NCI-H82 treated with DMSO at 0.1 percent for 48 hours (cell line): Measurements from ENCODE around the gene NDC80.
"Not testable (repeated sequence)": the region's sequence is repeated elsewhere in the genome, so short reads cannot be mapped to it uniquely, and the experiment has no call there.

Experiments used
- DNase-seq: peaks from one replicate; lab custom pipeline; 2025; ENCODE audit not compliant: unreplicated experiment; lab: John Stamatoyannopoulos, UW

The NDC80 gene

DNA sequence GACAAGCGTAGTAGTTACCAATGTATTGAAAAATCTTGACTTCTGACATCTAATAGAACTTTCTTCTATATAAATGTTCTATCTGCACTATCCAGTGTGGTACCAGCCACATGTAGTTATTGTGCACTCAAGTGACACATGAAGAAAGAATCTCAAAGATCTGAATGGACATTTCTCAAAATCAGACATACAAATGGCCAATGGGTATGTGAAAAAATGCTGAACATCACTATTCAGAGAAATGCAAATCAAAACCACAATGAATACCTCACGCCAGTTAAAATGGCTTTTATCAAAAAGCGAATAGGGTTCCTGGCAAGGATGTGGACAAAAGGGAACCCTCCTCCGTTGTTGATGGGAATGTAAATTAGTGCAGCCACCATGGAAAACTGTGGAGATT is 46.7 kb downstream of the NDC80 start:
- DNase-seq = no peak

DNA sequence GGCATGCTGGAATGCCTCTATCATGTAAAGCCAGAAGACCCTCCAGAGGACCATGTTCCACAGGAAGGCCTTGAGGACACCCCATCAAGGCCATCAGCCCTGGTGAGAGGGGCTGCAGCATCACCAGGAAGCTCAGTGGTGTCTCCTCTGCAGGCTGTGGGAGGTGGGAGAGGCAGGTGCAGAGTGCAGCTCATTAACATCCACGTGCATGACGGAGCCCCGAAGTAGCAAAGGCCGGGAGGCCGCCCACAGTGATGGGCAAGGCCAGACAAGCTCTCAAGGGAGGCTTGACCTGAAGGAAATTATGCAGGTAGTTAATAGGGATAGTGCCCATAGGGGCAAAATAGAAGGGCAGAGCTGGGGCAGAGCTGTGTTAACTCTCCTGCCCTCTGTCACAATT is 53.9 kb downstream of the NDC80 start:
- no peak for DNase-seq

DNA sequence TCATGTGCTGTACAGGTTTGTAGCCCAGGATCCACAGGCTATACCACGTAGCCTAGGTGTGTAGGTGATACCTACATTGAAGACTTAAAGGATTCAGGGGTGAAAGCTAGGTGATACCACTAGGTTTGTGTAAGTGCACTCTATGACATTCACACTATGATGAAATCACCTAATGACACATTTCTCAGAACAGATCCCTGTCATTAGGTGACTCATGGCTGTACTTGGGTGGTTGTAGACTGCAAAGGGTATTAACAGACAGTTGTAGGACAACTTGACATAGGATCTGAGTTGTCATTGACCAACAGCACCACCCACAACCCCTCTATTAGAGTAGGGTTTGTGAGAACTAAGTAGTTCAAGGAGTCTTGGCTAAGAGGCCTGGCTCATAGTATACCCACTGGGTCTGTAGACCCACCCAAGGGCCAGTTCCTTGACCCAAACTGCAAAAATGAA is 56.5 kb downstream of the NDC80 start:
- DNase-seq = no peak

DNA sequence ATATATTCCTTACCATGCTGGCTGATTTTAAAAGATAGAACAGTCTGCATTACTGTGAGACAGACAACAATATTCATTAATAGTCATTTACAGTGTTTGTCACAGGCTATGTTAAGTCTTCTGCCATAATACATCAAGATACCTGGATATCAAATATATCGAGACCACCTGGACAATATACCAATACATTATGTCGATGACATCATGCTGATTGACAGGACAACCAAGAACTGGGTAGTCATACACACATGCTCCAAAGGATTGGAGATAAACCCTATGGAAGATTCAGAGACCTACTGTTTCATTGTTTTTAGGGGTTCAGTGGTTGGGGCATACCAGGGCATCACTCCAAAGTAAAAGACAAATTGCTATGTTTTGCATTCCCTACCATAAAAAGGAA is 57.6 kb downstream of the NDC80 start:
- DNase-seq = no peak

DNA sequence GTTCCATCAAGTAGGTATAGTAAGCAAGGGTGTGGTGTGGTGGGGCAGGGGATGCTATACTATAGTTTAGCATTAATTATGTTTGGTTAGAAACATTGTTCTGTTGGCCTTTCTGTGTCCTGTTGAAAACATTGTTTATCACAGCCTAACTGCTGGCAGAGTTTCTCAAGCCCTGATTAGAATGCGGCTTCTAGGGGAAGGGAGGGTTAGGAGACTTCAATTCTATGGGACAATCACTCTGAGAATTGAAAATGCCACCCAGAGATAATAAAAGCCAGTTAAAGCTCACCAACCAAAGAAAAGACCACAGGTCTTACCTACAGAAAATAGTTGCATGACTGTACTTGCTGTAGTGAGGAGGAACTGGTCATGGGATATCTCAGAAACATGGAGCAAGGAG is 64.2 kb downstream of the NDC80 start:
- DNase-seq = no peak

DNA sequence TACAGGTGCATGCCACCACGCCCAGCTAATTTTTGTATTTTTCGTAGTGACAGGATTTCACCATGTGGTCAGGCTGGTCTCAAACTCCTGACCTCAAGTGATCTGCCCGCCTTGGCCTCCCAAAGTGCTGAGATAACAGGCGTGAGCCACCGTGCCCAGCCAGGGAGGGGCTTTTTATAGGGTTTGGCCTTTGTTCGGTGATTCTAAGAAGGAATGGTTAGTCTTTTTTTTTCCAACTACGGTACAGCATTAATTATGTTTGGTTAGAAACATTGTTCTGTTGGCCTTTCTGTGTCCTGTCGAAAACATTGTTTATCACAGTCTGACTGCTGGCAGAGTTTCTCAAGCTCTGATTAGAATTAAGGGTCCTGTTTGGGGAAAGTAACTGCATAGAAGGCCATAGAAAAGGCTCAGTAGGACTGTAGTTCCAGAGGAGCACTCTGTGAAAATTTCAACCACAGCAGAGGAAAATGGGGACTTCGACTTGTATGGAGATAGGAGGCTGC is 64.8 kb downstream of the NDC80 start:
- no peak for DNase-seq

DNA sequence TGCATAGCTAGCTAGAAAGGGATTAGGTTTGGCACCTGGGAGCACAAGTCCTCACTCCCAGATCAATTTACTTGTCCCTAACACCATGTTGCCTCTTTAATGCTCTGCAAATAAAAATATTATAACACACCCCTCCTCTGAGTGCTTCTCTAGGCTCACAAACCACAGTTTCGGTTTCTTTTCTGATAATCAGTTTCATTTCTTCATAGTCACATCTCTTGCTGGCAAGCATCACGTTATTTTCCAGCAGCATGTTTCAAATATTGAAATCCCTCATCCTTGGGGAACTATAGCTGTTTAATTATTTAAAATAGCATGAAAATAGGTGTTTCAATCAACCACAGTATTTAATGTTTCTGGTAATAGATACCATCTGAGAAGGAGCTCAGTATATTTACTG is 70.3 kb downstream of the NDC80 start:
- DNase-seq = no peak

DNA sequence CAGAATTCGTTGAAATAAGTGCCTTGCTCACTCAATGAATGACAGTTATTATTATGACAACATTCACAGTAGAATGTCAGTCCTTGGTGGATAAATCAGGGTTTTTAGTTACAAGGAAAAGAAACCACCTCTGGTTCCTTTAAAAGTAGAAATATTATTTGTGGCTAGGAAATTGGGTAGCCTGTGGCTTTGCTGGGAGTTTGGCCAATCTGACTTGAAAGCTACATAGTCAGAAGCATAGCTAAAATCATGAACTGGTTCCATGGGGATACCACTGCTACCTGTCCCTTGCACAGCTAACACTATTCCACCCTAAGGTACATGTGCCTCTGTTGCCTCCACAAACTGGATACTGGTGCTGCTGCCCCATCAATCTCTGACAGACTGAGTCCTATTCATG is 71.4 kb downstream of the NDC80 start:
- no peak for DNase-seq

DNA sequence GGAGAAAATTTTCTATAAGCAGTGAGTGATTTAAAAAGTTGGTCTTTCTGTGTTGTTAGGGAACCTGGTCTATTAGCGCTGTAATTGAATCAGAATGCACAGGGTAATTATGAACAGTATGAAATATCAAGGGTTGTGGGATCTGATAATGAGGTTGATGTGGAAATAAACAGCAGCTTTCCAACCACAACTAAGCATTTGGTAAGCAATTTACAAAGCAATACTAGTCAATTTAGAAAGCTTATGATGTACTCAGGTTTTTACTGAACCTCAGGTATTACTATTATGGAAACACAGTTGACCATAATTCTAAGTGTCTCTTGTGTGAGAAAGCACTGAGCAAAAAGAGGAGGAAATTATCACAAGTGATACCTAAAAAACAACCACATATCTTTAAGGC is 73.2 kb downstream of the NDC80 start:
- DNase-seq = no peak

DNA sequence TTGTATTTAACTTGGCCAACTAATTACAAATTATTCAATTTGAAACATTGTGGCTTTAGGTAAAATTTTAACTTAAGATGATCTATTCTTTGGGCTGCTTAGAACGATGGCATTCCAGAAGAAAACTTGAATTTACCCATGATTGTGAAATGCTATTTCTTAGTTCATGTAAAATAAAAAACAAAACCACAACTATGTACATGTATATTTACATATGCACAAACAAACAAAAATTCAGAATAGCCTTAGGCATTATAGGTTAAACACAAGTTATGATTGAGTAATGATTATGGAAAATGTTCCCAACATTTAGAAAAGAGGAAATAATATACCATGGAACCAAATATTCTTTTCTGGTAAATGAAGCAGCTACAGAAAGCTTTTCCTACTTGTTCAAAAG is 80.6 kb downstream of the NDC80 start:
- no peak for DNase-seq

DNA sequence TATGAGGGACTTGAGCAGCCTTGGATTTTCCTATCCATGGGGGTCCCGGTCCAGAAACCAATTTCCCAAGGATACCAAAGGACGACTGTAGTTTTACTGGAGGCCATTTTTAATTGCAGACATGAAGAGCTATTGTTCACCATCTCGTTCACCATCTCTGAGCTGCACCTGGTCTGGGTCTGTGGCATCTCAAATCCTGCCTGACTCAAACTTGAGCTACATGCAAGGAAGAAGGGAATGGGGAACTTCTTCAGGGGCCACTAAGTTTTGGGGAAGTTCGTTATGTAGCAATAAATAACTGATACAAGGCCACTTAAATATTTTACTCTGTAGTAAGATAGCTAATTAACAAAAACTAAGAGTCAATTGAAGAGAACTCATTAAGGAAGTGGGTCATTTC is 82.1 kb downstream of the NDC80 start:
- no peak for DNase-seq

DNA sequence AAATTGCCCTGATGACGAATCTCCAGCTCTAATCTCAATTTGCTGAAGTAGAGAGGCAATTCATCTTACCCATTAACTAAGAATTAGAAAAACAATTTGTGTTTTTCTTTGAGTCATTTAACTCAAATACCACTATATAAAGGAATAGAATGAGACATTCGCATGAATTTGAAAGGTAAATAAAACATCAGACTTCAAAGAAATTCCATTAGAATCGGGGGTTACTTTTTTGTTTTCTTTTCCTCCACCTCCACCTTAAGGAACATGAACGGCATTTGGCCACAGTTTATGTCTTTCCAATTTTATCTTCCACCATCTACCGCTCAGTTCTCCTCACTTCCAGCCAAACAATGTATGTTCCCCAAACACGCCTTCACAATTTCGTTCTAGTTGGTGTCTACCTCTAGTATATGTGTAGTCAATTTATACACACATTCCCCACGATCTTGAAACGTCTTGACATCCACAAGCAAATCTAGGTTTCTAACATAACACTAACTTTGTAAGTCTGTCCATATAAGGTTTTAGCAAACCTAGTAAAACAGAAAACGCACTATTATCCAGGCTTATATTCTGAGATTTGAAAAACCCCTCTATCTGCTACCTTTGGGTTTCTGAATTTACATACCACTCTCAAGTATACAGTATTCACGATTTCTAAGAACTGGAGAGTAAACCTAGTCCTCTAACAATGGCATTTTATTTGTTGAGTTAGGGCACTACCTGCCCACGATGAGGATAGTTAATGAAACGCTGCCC is 83.0 kb downstream of the NDC80 start:
- DNase-seq = no peak

DNA sequence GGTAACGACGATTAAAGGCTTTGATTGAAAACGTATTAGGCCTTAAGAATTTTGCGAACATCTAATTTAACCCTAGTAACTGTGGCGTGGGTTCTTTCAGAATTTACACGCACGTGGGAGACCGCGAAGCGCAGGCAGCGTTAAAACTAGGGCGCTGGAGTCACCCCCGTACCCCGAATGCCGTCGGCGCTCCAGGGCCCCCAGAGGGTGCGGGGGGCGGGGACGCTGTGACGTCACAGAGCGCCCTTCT is 83.5 kb downstream of the NDC80 start:
- no peak for DNase-seq

DNA sequence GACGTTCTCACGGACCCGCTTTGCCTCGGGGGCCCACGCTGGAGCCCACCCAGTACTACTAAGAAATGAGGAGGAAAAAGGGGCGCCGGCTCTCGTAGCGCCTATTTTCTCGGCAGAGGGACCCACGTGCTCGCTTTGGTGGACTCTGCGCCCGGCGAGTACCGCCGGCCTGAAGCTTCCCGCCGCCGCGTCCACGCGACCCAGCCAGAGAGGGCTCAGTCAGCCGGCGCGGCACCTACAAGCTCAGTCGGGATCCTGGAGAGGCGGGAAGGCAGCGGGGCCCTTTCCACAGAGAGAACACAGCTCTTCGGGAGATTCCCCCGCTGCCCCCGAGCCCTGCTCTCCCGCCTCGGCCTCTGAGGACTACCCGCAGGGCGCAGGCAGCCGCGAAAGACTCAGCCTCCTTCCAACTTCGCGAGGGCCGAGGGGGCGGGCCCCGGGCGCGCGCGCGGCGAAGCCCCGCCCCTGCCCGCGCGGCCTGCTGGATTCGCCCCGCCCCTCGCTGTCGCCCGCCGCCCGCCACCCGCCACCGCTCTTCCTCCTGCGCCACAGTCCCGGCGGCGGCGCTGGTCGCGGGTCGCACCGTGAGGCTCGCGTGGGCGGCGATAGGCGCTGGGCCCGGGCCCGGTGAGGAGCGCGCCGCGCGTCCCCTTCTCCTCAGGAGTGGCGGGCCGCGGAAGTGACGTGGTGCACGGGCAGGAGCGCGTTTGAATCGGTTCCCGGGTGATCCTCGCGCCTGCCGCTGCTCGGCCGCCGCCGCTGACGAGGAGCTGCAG is 84.0 kb downstream of the NDC80 start, which contains the start of gene SMCHD1:
SMCHD1 (plus strand) TSS at position 549 of the 776 bp plus-strand sequence. CDS start 350 bp downstream, outside the sequence.
- peak; percentile 42 for DNase-seq

DNA sequence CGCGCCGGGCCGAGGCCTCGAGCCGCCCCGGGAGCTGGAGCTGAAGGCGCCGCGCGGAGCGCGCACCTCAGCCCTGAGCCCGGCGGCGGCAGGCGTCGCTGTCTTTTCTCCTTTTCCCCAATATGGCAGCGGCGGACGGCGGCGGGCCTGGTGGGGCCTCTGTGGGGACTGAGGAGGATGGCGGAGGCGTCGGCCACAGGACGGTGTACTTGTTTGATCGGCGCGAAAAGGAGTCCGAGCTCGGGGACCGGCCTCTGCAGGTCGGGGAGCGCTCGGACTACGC is 84.5 kb downstream of the NDC80 start:
- no peak for DNase-seq

DNA sequence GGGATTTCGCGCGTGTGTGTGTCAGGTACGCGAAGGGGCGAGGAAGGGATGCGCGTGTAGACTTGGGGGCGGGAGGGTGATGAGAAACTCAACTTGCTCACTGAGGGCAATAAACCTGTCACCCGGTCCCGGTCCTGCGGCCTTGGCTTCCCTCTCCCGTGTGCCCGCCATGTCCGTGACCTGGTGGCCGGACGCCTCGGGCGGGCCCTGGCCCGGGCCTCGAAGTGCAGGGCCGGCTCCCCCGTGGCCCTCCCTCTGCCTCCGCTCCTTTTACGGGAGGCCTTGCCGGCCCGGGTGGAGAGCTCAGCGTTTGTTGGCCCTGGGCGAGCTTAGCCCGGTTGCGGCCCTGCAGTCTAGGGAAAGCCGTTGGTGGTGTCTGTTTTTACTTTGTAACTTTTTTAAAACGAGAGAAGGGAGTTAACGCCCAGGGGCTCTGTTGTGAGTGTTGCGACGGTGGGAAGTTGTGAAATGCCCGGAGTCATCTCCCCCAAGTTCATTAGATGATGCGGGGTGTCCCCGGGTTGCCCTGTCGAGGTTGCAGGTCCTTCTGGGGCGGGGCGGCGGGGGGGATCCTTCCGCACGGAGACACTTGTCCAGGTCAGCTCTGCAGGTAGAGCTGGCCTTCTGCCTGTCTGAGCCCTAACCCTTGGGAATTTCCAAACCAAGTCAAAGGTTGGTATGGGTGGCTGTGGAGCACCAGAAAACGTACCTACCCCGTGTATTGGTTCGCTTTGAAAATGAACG is 85.1 kb downstream of the NDC80 start:
- no peak for DNase-seq

DNA sequence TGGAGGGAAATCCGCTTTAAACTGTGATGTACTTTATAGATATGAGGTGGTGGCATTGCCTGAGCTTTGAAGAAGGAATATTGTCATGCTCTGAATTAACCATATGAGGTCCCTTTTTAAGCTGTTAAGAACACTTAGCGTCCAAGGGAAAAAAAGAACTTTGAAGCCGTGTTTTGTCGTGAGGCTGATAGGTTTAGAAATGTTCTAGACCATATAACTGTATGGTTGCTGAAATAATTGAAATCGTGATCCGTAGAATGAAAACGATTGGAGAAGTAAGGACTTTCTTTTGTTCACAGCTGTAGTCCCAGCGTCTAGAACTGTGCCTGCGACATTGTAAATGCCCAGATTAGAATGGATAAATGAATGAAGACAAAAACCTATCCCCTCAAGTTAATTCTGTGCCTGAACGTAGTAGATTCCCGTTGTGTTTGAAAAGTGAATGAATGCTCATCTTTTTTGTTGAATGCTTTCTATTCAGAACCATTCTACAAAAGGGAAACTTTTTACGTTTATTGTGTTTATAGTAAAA is 85.7 kb downstream of the NDC80 start:
- DNase-seq = peak; percentile 7

DNA sequence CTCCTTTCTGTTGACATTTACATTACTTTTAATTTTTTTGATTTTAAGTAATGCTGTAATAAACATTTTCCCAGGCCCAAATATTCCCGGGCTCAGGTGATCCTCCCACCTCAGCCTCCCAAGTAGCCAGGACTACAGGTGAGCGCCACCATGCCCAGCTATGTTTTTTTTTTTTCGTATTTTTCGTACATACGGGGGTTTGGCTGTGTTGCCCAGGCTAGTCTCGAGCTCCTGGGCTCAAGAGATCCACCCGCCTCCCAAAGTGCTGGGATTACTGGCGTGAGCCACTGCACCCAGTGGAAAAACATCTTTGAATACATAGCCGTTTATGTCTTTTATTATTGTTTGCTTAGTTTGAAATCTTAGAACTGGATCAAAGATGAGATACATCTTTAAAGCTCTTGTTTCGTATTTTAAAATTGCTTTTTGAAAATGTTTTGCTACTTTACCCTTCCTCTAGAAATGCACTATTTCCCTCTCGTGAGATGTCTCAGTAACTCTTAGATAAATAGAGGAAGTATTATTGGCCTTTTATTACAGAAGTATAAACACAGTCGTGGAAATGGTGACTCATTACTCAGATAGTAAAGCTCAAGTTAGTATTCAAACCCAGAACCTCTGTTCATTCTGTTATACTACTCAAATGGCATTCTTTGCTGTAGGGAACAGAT is 86.6 kb downstream of the NDC80 start:
- DNase-seq = no peak

DNA sequence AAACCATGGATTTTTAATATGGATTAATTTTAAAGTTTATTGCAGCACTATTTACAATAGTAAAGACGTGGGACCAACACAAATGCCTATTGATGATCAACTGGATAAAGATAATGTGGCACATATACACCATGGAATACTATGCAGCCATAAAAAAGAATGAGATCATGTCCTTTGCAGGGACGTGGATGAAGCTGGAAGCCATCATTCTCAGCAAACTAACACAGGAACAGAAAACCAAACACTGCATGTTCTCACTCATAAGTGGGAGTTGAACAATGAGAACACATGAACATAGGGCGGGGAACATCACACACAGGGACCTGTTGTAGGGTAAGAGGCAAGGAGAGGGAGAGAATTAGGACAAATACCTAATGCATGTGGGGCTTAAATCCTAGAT is 89.5 kb downstream of the NDC80 start:
- DNase-seq = not testable (repeated sequence)

DNA sequence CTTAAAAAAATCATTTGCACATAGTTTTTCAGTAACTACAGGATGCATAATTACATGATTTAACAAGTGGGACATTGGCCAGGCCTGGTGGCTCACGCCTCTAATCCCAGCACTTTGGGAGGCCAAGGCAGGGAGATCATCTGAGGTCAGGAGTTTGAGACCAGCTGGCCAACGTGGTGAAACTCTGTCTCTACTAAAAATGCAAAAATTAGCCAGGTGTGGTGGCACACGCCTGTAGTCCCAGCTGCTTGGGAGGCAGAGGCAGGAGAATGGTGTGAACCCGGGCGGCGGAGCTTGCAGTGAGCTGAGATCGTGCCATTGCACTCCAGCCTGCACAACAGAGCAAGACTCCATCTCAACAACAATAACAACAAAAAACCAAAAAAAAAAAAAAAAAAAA is 90.9 kb downstream of the NDC80 start:
- DNase-seq = not testable (repeated sequence)

DNA sequence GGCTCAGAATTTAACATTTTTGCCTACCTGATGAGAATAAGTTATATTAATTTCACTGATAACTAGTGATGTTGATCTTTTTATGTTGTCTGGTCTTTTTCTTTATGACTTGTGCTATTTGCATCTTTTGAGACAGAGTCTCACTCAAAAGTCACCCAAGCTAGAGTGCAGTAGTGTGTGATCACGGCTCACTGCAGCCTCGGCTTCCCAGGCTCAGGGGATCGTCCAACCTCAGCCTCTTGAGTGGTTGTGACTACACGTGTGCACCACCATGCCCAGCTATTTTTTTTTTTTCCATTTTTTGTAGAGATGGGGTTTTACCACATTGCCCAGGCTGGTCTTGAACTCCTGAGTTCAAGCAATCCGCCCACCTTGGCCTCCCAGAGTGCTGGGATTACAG is 91.6 kb downstream of the NDC80 start:
- DNase-seq = no peak
